Nephron (organoid): Measurements from ENCODE around the gene JPT1.

Experiments used
- H3K27ac Mint-ChIP-seq, 3 experiments: 2 replicates each; pipeline ENCODE4 v1.8.0; 2020; ENCODE audit warnings: mixed read lengths in 3 of 3, mild to moderate bottlenecking in 2 of 3, moderate library complexity in 1 of 3
- H3K27me3 Mint-ChIP-seq: 2 replicates; pipeline ENCODE4 v1.8.0; 2021; ENCODE audit warnings: low read depth, mild to moderate bottlenecking, moderate library complexity, mixed read lengths
- H3K36me3 Mint-ChIP-seq: 2 replicates; pipeline ENCODE4 v1.8.0; 2020; ENCODE audit warnings: low read depth, mixed read lengths
- H3K4me1 Mint-ChIP-seq: 2 replicates; pipeline ENCODE4 v1.8.0; 2020; ENCODE audit warnings: mixed read lengths
- H3K4me3 Mint-ChIP-seq, 3 experiments: 2 replicates each; pipeline ENCODE4 v1.8.0; 2020; ENCODE audit warnings: mild to moderate bottlenecking in 3 of 3, mixed read lengths in 3 of 3, moderate library complexity in 2 of 3
- H3K9me3 Mint-ChIP-seq: 2 replicates; pipeline ENCODE4 v1.8.0; 2020; ENCODE audit warnings: mixed read lengths
- TF ChIP-seq, protein P1 (sequence below), 3 experiments: fragments of 200-600 bp; sonication (generic); IDR thresholded peaks; one replicate each; pipeline ENCODE4 v1.5.0; 2021; ENCODE audit warnings: antibody characterized with exemption in 3 of 3; ENCODE audit not compliant: unreplicated experiment in 3 of 3

The JPT1 gene

DNA sequence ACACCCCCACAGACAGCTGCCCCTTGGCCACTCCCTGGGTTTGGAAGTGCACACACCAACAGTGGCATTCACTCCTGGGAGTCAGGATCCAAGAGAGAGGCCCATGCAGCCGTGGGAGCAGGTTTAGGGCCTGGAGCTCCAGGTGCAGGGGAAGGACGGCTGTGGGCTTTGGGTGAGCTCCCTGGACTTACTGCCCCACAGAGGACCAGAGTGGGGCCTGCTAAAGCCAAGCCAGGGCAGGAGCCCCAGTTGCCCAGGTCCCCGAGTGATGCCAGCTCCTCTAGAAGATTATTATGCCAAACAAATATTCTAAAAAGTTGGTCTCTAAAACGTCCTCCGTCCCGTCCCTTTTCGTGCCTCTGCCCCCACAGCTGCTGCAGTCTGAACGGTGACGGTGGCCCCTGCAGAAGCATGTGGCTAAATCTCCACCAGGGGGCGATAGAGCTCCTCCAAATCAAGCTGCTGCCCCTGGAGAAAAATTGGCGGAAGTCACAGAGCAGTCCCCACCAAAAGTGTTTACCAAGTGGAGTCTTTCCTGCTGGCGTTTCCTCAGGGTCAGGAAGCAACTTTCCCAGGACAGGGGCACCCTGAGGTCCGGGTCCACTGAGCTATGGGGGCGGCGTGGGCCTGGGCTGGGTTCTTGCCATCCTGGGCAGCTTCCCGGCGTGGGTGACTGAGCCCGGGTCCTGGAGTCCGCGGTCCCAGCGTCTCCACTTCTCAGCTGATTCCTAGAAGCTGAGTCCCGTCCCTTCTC is 40.3 kb downstream of the JPT1 start:
- peak overlapping the region; percentile 64 to 68 (median 67) for H3K4me3 Mint-ChIP-seq
- H3K9me3 Mint-ChIP-seq = no peaks in the 10 kb centered on the region
- peaks cover 27% of the 10 kb centered on the region for H3K4me1 Mint-ChIP-seq
- TF ChIP-seq, protein P1, sequence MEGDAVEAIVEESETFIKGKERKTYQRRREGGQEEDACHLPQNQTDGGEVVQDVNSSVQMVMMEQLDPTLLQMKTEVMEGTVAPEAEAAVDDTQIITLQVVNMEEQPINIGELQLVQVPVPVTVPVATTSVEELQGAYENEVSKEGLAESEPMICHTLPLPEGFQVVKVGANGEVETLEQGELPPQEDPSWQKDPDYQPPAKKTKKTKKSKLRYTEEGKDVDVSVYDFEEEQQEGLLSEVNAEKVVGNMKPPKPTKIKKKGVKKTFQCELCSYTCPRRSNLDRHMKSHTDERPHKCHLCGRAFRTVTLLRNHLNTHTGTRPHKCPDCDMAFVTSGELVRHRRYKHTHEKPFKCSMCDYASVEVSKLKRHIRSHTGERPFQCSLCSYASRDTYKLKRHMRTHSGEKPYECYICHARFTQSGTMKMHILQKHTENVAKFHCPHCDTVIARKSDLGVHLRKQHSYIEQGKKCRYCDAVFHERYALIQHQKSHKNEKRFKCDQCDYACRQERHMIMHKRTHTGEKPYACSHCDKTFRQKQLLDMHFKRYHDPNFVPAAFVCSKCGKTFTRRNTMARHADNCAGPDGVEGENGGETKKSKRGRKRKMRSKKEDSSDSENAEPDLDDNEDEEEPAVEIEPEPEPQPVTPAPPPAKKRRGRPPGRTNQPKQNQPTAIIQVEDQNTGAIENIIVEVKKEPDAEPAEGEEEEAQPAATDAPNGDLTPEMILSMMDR (IDR thresholded peaks at IDR 0.05; ENCODE audit: unreplicated experiment in 3 of 3) = peak; percentile 91 to 93 (median 92)
- H3K27me3 Mint-ChIP-seq = peaks cover under 1% of the 10 kb centered on the region
- peaks cover 19% of the 10 kb centered on the region for H3K36me3 Mint-ChIP-seq
- peak overlapping the region; percentile 68 to 80 (median 78) for H3K27ac Mint-ChIP-seq

DNA sequence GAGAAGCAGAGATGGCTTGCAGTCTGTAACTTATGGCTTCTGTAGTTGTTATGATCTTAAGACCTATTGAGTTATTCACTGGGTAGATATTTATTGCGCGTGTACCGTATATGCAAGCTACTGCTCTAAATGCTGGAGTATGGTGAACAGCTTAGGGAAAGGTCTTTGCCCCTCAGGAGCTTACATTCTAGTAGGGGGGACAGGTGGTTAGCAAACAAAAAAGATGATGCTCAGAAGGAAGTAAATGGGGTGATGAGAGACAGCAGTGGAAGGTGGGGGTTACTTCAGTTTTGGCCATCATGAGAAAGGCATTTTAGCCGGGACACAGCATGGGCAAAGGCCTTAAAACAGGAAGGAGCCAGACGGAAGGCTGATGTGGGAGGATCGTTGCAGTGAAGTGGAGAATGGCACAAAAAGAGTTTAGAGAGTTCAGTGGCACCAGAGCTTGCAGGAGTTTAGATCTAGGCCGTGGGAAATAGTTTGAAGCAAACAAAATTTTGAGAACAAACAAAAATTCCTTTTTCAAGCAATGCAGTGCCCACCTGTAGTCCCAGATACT is 42.5 kb downstream of the JPT1 start:
- H3K4me1 Mint-ChIP-seq = peaks cover 27% of the 10 kb centered on the region
- no peak overlapping the region for H3K27ac Mint-ChIP-seq
- H3K4me3 Mint-ChIP-seq = peak overlapping the region; percentile 29 to 74 (median 55)
- no peaks in the 10 kb centered on the region for H3K9me3 Mint-ChIP-seq
- peaks cover 12% of the 10 kb centered on the region for H3K36me3 Mint-ChIP-seq
- TF ChIP-seq, protein P1 (IDR thresholded peaks at IDR 0.05; ENCODE audit: unreplicated experiment in 3 of 3) = no peak
- peaks cover 8% of the 10 kb centered on the region for H3K27me3 Mint-ChIP-seq

GRCh38 chr17:75110234-75110937 is 43.9 kb downstream of the JPT1 start:
- peaks cover 16% of the 10 kb centered on the region for H3K36me3 Mint-ChIP-seq
- TF ChIP-seq, protein P1 (IDR thresholded peaks at IDR 0.05; ENCODE audit: unreplicated experiment in 3 of 3) = no peak
- H3K27me3 Mint-ChIP-seq = peaks cover 18% of the 10 kb centered on the region
- peak overlapping the region in 1 of 3 experiments; percentile 43 for H3K27ac Mint-ChIP-seq
- no peaks in the 10 kb centered on the region for H3K9me3 Mint-ChIP-seq
- H3K4me3 Mint-ChIP-seq = peak overlapping the region; percentile 87 to 90 (median 89)
- peaks cover 34% of the 10 kb centered on the region for H3K4me1 Mint-ChIP-seq

GRCh38 chr17:75109407-75110233 is 44.7 kb downstream of the JPT1 start, which contains the start of gene ARMC7:
Gene ARMC7 (plus strand): TSS chr17:75109969. CDS start chr17:75110289, 320 bp downstream.
- peaks cover 18% of the 10 kb centered on the region for H3K27me3 Mint-ChIP-seq
- H3K4me1 Mint-ChIP-seq = peaks cover 31% of the 10 kb centered on the region
- H3K36me3 Mint-ChIP-seq = peaks cover 17% of the 10 kb centered on the region
- no peaks in the 10 kb centered on the region for H3K9me3 Mint-ChIP-seq
- TF ChIP-seq, protein P1 (IDR thresholded peaks at IDR 0.05; ENCODE audit: unreplicated experiment in 3 of 3) = no peak
- peak within 1 kb of the TSS; percentile 87 to 91 (median 90) for H3K4me3 Mint-ChIP-seq
- peak within 1 kb of the TSS in 1 of 3 experiments; percentile 43 for H3K27ac Mint-ChIP-seq

DNA sequence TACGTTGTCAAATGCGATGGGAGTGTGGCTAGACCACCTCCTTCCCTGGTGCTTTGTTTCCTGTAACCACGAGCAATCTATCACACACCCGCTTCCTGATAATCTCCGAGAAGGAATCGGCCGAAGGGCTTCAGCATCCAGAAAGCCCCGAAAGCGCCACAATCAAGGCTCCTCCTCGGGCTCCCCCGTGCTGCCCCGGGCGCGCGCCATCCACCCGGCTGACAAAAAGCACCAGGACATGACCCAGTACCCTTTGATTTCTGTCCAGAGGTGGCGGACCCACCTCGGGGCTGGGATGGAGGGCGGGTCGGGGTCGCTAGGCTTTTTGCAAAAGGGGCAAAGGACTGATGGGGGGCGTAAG is 45.3 kb downstream of the JPT1 start:
- Mint-ChIP-seq H3K27ac (no peak overlapping the region), H3K9me3 (no peaks in the 10 kb centered on the region), H3K4me3 (peak overlapping the region; percentile 87 to 91 (median 90)), H3K36me3 (peaks cover 15% of the 10 kb centered on the region), H3K4me1 (peaks cover 25% of the 10 kb centered on the region), H3K27me3 (peaks cover 18% of the 10 kb centered on the region)
- TF ChIP-seq, protein P1 (IDR thresholded peaks at IDR 0.05; ENCODE audit: unreplicated experiment in 3 of 3) = no peak
